ENCODE measurements around the gene ICAM2.

Gene ICAM2

GRCh38 chr17:64020056-64020766 is at the start of gene ICAM2:
Gene ICAM2 (minus strand): TSS chr17:64020633. CDS start chr17:64006691, 13,942 bp downstream.
- DNase-seq, result peak; percentile 85

GRCh38 chr17:64070213-64070612 is 49.8 kb upstream of the ICAM2 start:
- DNase-seq, result no peak

- no peak for DNase-seq
These were observed 48.7 kb upstream of the ICAM2 start for GRCh38 chr17:64069143-64069542.

GRCh38 chr17:64067657-64068056 is 47.2 kb upstream of the ICAM2 start:
- no peak for DNase-seq

GRCh38 chr17:64066716-64067115 is 46.3 kb upstream of the ICAM2 start:
- peak; percentile 25 for DNase-seq

- no peak for DNase-seq
These were observed 44.7 kb upstream of the ICAM2 start for GRCh38 chr17:64065161-64065560.

- DNase-seq, result no peak
These were observed 43.9 kb upstream of the ICAM2 start for GRCh38 chr17:64064331-64064730.

- peak; percentile 56 for DNase-seq
These were observed 43.4 kb upstream of the ICAM2 start for GRCh38 chr17:64063766-64064224.

GRCh38 chr17:64063088-64063487 is 42.7 kb upstream of the ICAM2 start:
- DNase-seq, result no peak

- peak; percentile 38 for DNase-seq
These were observed 40.9 kb upstream of the ICAM2 start for GRCh38 chr17:64061178-64061898.

GRCh38 chr17:64060331-64060730 is 39.9 kb upstream of the ICAM2 start:
- no peak for DNase-seq

GRCh38 chr17:64059756-64060155 is 39.3 kb upstream of the ICAM2 start:
- DNase-seq, result no peak

GRCh38 chr17:64058621-64059020 is 38.2 kb upstream of the ICAM2 start:
- DNase-seq, result no peak

GRCh38 chr17:64057701-64058263 is 37.3 kb upstream of the ICAM2 start:
- DNase-seq, result no peak

GRCh38 chr17:64056269-64057005 is 36.0 kb upstream of the ICAM2 start:
- no peak for DNase-seq

- no peak for DNase-seq
These were observed 35.0 kb upstream of the ICAM2 start for GRCh38 chr17:64055183-64056142.

- no peak for DNase-seq
These were observed 33.9 kb upstream of the ICAM2 start for GRCh38 chr17:64054304-64054703.

GRCh38 chr17:64053101-64053500 is 32.7 kb upstream of the ICAM2 start:
- DNase-seq, result no peak

- no peak for DNase-seq
These were observed 30.7 kb upstream of the ICAM2 start for GRCh38 chr17:64051153-64051552.

- no peak for DNase-seq
These were observed 28.4 kb upstream of the ICAM2 start for GRCh38 chr17:64048805-64049204.

GRCh38 chr17:64045176-64045575 is 24.7 kb upstream of the ICAM2 start:
- DNase-seq, result no peak
